ENCODE data around the gene HEXD.

DNA sequence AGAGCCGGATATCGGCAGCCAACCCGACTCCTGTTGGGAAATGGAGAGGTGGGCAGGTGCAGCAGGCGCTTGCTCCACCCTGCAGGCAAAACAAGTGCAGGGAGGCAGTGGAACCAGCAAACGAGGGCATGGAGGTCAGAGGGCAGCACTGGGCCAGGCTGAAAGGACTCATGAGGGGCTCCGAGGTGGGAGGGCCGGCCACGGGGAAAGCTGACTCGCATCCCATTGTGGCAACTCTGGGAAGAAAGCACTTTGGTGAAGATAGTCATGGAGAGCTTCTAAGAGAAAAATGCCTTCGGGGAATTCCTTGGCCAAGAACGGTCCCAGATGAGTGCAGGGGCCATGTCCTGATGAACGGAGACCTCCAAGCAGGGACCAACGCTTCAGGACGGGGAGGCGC is 28.0 kb downstream of the HEXD start:
- TF ChIP-seq POLR2A (IDR thresholded peaks at IDR 0.05): no peak
- TF ChIP-seq, protein P1, sequence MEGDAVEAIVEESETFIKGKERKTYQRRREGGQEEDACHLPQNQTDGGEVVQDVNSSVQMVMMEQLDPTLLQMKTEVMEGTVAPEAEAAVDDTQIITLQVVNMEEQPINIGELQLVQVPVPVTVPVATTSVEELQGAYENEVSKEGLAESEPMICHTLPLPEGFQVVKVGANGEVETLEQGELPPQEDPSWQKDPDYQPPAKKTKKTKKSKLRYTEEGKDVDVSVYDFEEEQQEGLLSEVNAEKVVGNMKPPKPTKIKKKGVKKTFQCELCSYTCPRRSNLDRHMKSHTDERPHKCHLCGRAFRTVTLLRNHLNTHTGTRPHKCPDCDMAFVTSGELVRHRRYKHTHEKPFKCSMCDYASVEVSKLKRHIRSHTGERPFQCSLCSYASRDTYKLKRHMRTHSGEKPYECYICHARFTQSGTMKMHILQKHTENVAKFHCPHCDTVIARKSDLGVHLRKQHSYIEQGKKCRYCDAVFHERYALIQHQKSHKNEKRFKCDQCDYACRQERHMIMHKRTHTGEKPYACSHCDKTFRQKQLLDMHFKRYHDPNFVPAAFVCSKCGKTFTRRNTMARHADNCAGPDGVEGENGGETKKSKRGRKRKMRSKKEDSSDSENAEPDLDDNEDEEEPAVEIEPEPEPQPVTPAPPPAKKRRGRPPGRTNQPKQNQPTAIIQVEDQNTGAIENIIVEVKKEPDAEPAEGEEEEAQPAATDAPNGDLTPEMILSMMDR (IDR thresholded peaks at IDR 0.05): no peak

Data from upper lobe of left lung (tissue), 4 donors.